LHCN-M2 (cell line): ENCODE results near the gene ZFHX3. TPM values are rescaled to one million over a fixed set of nuclear protein-coding genes. Genes with fewer than 3 reads are reported as not detected.
A peak's percentile ranks its signal among the peaks of the same experiment; 100 is the strongest.
"Not testable (repeated sequence)": the region's sequence is repeated elsewhere in the genome, so short reads cannot be mapped to it uniquely, and the experiment has no call there.

ENCODE experiments used
- DNase-seq: peaks from one replicate; pipeline ENCODE4 v3.0.0-alpha.2; 2012; ENCODE audit warnings: low read depth
- polyA plus RNA-seq: library from polyadenylated mRNA; unstranded; fragments of >200 nt; gene quantifications from one replicate; pipeline ENCODE4 v1.2.1, GENCODE V29; 2012; ENCODE audit warnings: missing spikeins
- total RNA-seq: library from RNA; depleted of rRNA; stranded (reverse); fragments of >200 nt; gene quantifications from 2 replicates; pipeline ENCODE4 v1.2.3, GENCODE V29; 2014; rRNA removed

ZFHX3 gene
- total RNA-seq, result 3.9 and 5.1 TPM in 2 replicates
- 6.3 TPM for polyA plus RNA-seq

GRCh38 chr16:73047536-73048291 lies at the start of gene ZFHX3:
Gene ZFHX3 (minus strand): TSS chr16:73048128. CDS start chr16:72960145, 87,983 bp downstream.
- peak; percentile 67 for DNase-seq

GRCh38 chr16:73096510-73096909 lies 48.6 kb upstream of the ZFHX3 start:
- DNase-seq, result no peak

- DNase-seq, result peak; percentile 12
Observed at GRCh38 chr16:73095885-73096421, 48.0 kb upstream of the ZFHX3 start.

- DNase-seq, result no peak
Observed at GRCh38 chr16:73095142-73095820, 47.4 kb upstream of the ZFHX3 start.

GRCh38 chr16:73094371-73094770 lies 46.4 kb upstream of the ZFHX3 start:
- no peak for DNase-seq

GRCh38 chr16:73093146-73094144 lies 45.5 kb upstream of the ZFHX3 start:
- DNase-seq, result no peak

- no peak for DNase-seq
Observed at GRCh38 chr16:73092236-73092781, 44.4 kb upstream of the ZFHX3 start.

- no peak for DNase-seq
Observed at GRCh38 chr16:73091174-73091573, 43.2 kb upstream of the ZFHX3 start.

- DNase-seq, result no peak
Observed at GRCh38 chr16:73089420-73089819, 41.5 kb upstream of the ZFHX3 start.

GRCh38 chr16:73086108-73086507 lies 38.2 kb upstream of the ZFHX3 start:
- DNase-seq, result no peak

- DNase-seq, result no peak
Observed at GRCh38 chr16:73083271-73083670, 35.3 kb upstream of the ZFHX3 start.

- DNase-seq, result peak; percentile 95
Observed at GRCh38 chr16:73082634-73083051, 34.7 kb upstream of the ZFHX3 start.

GRCh38 chr16:73080931-73081330 lies 33.0 kb upstream of the ZFHX3 start:
- no peak for DNase-seq

- no peak for DNase-seq
Observed at GRCh38 chr16:73076324-73076810, 28.4 kb upstream of the ZFHX3 start.

GRCh38 chr16:73074382-73074781 lies 26.5 kb upstream of the ZFHX3 start:
- DNase-seq, result no peak

GRCh38 chr16:73072051-73072450 lies 24.1 kb upstream of the ZFHX3 start:
- not testable (repeated sequence) for DNase-seq

- DNase-seq, result no peak
Observed at GRCh38 chr16:73071131-73071940, 23.4 kb upstream of the ZFHX3 start.

- DNase-seq, result no peak
Observed at GRCh38 chr16:73069581-73070262, 21.8 kb upstream of the ZFHX3 start.
